GM23248 (cell line): ENCODE measurements around the gene ID1. TPM values are rescaled to one million over a fixed set of nuclear protein-coding genes. Genes with fewer than 3 reads are reported as not detected.
A peak's percentile ranks its signal among the peaks of the same experiment; 100 is the strongest.
"Not testable (repeated sequence)": the region's sequence is repeated elsewhere in the genome, so short reads cannot be mapped to it uniquely, and the experiment has no call there.

Source experiments
- DNase-seq: peaks from one replicate; pipeline ENCODE4 v3.0.0-alpha.2; 2015
- H2AFZ ChIP-seq: fragments of 200-600 bp; sonication (generic); 2 replicates; pipeline ENCODE4 v1.6.1; 2016; ENCODE audit warnings: antibody characterized with exemption
- H3F3A ChIP-seq: fragments of 200-600 bp; sonication (generic); 2 replicates; pipeline ENCODE4 v1.6.1; 2016; ENCODE audit warnings: mild to moderate bottlenecking, antibody characterized with exemption, mixed run types; ENCODE audit not compliant: insufficient read depth
- H3K27ac ChIP-seq: fragments of 200-600 bp; sonication (generic); 2 replicates; pipeline ENCODE4 v1.5.1; 2016; ENCODE audit warnings: mild to moderate bottlenecking
- H3K27me3 ChIP-seq: fragments of 200-600 bp; sonication (generic); replicated peaks from 2 replicates; pipeline ENCODE4 v1.6.1; 2016; ENCODE audit warnings: mild to moderate bottlenecking; ENCODE audit not compliant: insufficient read depth
- H3K36me3 ChIP-seq: fragments of 200-600 bp; sonication (generic); 2 replicates; pipeline ENCODE4 v1.6.1; 2016; ENCODE audit warnings: low read depth, mild to moderate bottlenecking
- H3K4me1 ChIP-seq: fragments of 200-600 bp; sonication (generic); 2 replicates; pipeline ENCODE4 v1.6.1; 2016; ENCODE audit warnings: mild to moderate bottlenecking; ENCODE audit not compliant: insufficient read depth
- H3K4me2 ChIP-seq: fragments of 200-600 bp; sonication (generic); one replicate; pipeline ENCODE4 v1.6.1; 2016; ENCODE audit warnings: mild to moderate bottlenecking; ENCODE audit not compliant: unreplicated experiment
- H3K4me3 ChIP-seq: fragments of 200-600 bp; sonication (generic); 2 replicates; pipeline ENCODE4 v1.5.1; 2016; ENCODE audit warnings: mild to moderate bottlenecking
- H3K79me2 ChIP-seq: fragments of 200-600 bp; sonication (generic); 2 replicates; pipeline ENCODE4 v1.6.1; 2016; ENCODE audit warnings: mild to moderate bottlenecking; ENCODE audit not compliant: insufficient read depth
- H3K9ac ChIP-seq: fragments of 200-600 bp; sonication (generic); 2 replicates; pipeline ENCODE4 v1.6.1; 2016; ENCODE audit warnings: mild to moderate bottlenecking
- H3K9me2 ChIP-seq: fragments of 200-600 bp; sonication (generic); 2 replicates; pipeline ENCODE4 v1.6.1; 2016; ENCODE audit warnings: mixed run types, mild to moderate bottlenecking, moderate library complexity; ENCODE audit not compliant: insufficient read depth
- H3K9me3 ChIP-seq: fragments of 200-600 bp; sonication (generic); one replicate; pipeline ENCODE4 v1.6.1; 2017; ENCODE audit warnings: low read depth
- H4K20me1 ChIP-seq: fragments of 200-600 bp; sonication (generic); 2 replicates; pipeline ENCODE4 v1.6.0; 2016; ENCODE audit not compliant: insufficient read depth
- EZH2 ChIP-seq: fragments of 200-600 bp; sonication (generic); IDR thresholded peaks from 2 replicates; pipeline ENCODE4 v1.6.1; 2018; ENCODE audit warnings: antibody characterized with exemption, mild to moderate bottlenecking; ENCODE audit not compliant: insufficient read depth, poor library complexity, severe bottlenecking
- EZH2phosphoT487 ChIP-seq: fragments of 200-600 bp; sonication (generic); IDR thresholded peaks from 2 replicates; pipeline ENCODE4 v1.6.1; 2018; ENCODE audit warnings: antibody characterized with exemption, moderate library complexity, mild to moderate bottlenecking, low read depth; ENCODE audit not compliant: insufficient read depth
- WGBS, 2 experiments: methylation state at CpG; one replicate each; pipeline ENCODE4 v1.1.6; 2015 to 2017; ENCODE audit warnings: low lambda C conversion rate in 2 of 2, low coverage in 1 of 2; ENCODE audit errors: missing lambda C conversion rate in 2 of 2; 5-methylcytosine and 5-hydroxymethylcytosine counted together
- in situ Hi-C: fragments of 300-500 bp; cut with MboI; formaldehyde crosslinking; loops from 2 replicates; pipeline ENCODE4 v1.15.0; 2020
- polyA plus RNA-seq: library from polyadenylated mRNA; unstranded; fragments of >200 nt; fragmentation: Nextera tagmentation; extraction: Ambion mirVana; gene quantifications from 2 replicates; pipeline ENCODE4 v1.2.1, GENCODE V29; 2016
- total RNA-seq: library from RNA; depleted of rRNA; stranded (reverse); fragments of >200 nt; shearing (Covaris generic); gene quantifications from 2 replicates; pipeline ENCODE4 v1.2.3, GENCODE V29; 2014

ID1 gene
- total and polyA plus RNA-seq, 2 experiments from 2014 or later = 248 to 780 TPM

DNA sequence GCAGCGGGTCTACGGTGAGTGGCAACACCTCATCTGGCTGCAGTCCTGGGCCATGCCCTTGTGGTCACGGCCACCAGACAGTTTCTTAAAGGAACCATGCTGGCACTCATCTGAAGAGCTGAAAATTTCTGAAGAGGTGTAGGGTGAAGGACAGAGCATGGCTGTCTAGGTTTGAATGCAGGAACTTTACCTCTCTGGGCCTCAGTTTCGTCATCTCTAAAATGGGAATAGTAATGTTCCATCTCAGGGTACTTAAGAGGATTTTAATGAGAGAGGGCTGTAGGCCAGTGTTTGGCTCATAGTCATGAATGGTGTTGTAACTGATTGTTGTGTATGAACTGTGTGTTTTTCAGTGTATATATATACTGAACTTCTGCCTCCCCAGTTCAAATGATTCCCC lies 38.4 kb downstream of the ID1 start:
- WGBS, 2 experiments = 87 to 95% methylated on average over 4 of the region's 4 CpGs
- Histone ChIP-seq H3K36me3 (no peaks in the 10 kb centered on the region), H3K9ac (no peak overlapping the region), H3K27me3 (no peaks in the 10 kb centered on the region), H3K4me3 (no peak overlapping the region), H3K4me1 (no peaks in the 10 kb centered on the region), H3K9me2 (no peaks in the 10 kb centered on the region), H3K9me3 (no peaks in the 10 kb centered on the region), H3K79me2 (no peaks in the 10 kb centered on the region), H4K20me1 (no peaks in the 10 kb centered on the region), H3F3A (no peaks in the 10 kb centered on the region), H3K4me2 (no peak overlapping the region), H2AFZ (no peak overlapping the region), H3K27ac (no peak overlapping the region)
- DNase-seq = no peak
- TF ChIP-seq EZH2 (no peak), EZH2phosphoT487 (no peak)
- in situ Hi-C loops = no loop called here

GRCh38 chr20:31644701-31645100 lies 39.6 kb downstream of the ID1 start:
- no peak overlapping the region for H3K4me3 ChIP-seq
- no peak overlapping the region for H3K9ac ChIP-seq
- H3K4me2 ChIP-seq = no peak overlapping the region
- H3F3A ChIP-seq = no peaks in the 10 kb centered on the region
- H3K27ac ChIP-seq = no peak overlapping the region
- H3K9me2 ChIP-seq = no peaks in the 10 kb centered on the region
- H3K36me3 ChIP-seq = no peaks in the 10 kb centered on the region
- no peaks in the 10 kb centered on the region for H4K20me1 ChIP-seq
- no peaks in the 10 kb centered on the region for H3K27me3 ChIP-seq
- TF ChIP-seq EZH2 (no peak), EZH2phosphoT487 (no peak)
- no peaks in the 10 kb centered on the region for H3K9me3 ChIP-seq
- in situ Hi-C loops = no loop called here
- peak; percentile 17 for DNase-seq
- whole genome bisulfite sequencing, 2 experiments = 54 to 55% methylated on average over 7 to 8 of the region's 8 CpGs
- no peaks in the 10 kb centered on the region for H3K4me1 ChIP-seq
- no peaks in the 10 kb centered on the region for H3K79me2 ChIP-seq
- H2AFZ ChIP-seq = no peak overlapping the region

DNA sequence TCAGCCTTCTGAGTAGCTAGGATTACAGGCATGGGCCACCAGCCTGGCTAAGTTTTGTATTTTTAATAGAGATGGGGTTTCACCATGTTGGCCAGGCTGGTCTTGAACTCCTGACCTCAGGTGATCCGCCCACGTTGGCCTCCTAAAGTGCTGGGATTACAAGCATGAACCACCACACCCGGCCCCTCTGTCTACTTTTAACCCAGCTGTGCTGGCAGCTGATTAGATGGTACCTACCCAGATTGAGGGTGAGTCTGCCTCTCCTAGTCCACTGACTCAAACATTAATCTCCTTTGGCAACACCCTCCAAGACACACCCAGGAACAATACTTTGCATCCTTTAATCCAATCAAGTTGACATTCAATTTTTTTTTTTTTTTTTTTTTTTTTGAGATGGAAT lies 43.0 kb downstream of the ID1 start:
- DNase-seq, H4K20me1 ChIP-seq, H3K4me3 ChIP-seq, H3K36me3 ChIP-seq, H3K9ac ChIP-seq, H3K27ac ChIP-seq, H3K79me2 ChIP-seq, H3K9me2 ChIP-seq, H3K4me1 ChIP-seq, in situ Hi-C loops, H3K9me3 ChIP-seq, H3K27me3 ChIP-seq, H2AFZ ChIP-seq, H3K4me2 ChIP-seq: not testable (repeated sequence)
- WGBS, 2 experiments = 72 to 81% methylated on average over 3 of the region's 3 CpGs
- peaks cover 10% of the 10 kb centered on the region; the same call in 1 of the 2 replicates for H3F3A ChIP-seq

DNA sequence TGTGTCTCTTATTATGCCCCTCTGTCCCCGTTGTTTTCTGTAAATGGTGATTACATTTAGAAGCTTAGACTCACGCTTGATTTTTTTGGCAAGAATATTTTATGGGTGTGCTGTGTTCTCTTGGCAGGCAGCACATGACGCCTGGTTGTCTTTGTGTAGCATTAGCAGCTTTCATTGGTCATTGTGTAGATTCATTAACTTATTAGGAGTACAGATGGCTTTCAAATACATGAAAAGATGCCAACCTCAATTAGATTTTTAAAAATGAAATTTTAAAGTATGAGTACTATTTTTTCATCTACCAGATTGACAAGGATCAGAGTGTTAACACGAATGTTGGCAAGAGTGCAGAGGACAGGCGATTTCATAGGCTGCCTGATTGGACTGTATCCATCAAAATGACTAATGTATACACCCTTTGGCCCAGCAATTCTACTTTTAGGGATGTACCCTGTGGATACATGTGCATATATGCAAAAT lies 47.9 kb downstream of the ID1 start:
- Histone ChIP-seq H3K79me2 (no peaks in the 10 kb centered on the region), H3F3A (peaks cover 17% of the 10 kb centered on the region; the same call in 1 of the 2 replicates), H4K20me1 (no peaks in the 10 kb centered on the region), H2AFZ (no peak overlapping the region; the same call in 1 of the 2 replicates), H3K27me3 (no peaks in the 10 kb centered on the region), H3K27ac (peak overlapping the region; percentile 34; the same call in 1 of the 2 replicates), H3K9ac (no peak overlapping the region), H3K4me1 (peaks cover 16% of the 10 kb centered on the region; the same call in 1 of the 2 replicates), H3K4me2 (peak overlapping the region; percentile 30), H3K4me3 (peak overlapping the region; percentile 25; the same call in 1 of the 2 replicates), H3K9me3 (no peaks in the 10 kb centered on the region), H3K9me2 (no peaks in the 10 kb centered on the region), H3K36me3 (no peaks in the 10 kb centered on the region)
- WGBS, 2 experiments = 2 to 3% methylated on average over 5 of the region's 5 CpGs
- DNase-seq = peak; percentile 79
- TF ChIP-seq EZH2phosphoT487 (no peak), EZH2 (no peak)
- in situ Hi-C loops = no loop called here

DNA sequence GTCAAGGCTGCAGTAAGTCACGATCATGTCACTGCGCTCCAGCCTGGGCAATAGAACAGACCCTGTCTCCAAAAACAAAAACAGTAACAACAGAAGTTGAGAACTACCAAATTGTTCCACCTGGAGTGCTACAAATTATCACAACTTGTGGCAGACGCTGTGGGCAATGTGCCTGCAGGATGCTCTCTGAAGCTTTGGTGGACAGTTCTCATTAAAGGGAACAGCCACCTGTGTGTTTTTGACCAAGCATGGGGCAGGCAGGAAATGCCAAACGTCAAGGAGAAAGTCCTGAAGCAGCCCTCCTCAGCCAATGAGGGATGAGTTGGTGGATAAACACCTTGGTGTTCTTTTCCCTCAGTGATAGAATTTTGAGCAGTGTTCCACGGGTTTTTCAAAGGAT lies 48.5 kb downstream of the ID1 start:
- Histone ChIP-seq H2AFZ (no peak overlapping the region), H3K9me2 (no peaks in the 10 kb centered on the region), H3K4me1 (peaks cover 16% of the 10 kb centered on the region; the same call in 1 of the 2 replicates), H3K4me2 (no peak overlapping the region), H3K9ac (no peak overlapping the region), H3K9me3 (no peaks in the 10 kb centered on the region), H3K79me2 (no peaks in the 10 kb centered on the region), H3K36me3 (no peaks in the 10 kb centered on the region), H3F3A (peaks cover 17% of the 10 kb centered on the region; the same call in 1 of the 2 replicates), H3K4me3 (no peak overlapping the region), H3K27me3 (no peaks in the 10 kb centered on the region), H4K20me1 (no peaks in the 10 kb centered on the region), H3K27ac (no peak overlapping the region)
- WGBS, 2 experiments = 23 to 24% methylated on average over 5 of the region's 5 CpGs
- in situ Hi-C loops = no loop called here
- no peak for TF ChIP-seq EZH2phosphoT487
- no peak for TF ChIP-seq EZH2
- DNase-seq = no peak
